Measurements from ENCODE around the gene CAPN3.

DNA sequence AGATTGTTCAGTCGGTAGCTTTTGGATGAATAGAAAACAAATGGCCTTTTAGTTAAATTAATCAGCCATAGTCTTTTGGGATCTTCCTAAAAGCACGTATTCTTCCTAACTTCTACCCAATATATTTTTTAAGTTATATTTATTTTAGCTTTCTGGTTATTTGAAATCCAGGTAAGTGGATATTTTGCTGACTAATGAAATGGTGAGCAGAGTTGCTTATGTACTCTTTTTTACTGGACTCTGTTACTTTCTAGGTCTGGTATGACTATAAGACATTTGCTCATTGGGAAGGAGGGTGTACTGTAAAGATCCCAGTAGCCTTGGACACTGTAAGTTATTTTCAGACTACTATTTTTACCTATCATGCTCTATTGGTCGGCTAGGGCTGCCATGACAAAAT, 13.8 kb upstream of the CAPN3 start:
- TF ChIP-seq, protein P1, sequence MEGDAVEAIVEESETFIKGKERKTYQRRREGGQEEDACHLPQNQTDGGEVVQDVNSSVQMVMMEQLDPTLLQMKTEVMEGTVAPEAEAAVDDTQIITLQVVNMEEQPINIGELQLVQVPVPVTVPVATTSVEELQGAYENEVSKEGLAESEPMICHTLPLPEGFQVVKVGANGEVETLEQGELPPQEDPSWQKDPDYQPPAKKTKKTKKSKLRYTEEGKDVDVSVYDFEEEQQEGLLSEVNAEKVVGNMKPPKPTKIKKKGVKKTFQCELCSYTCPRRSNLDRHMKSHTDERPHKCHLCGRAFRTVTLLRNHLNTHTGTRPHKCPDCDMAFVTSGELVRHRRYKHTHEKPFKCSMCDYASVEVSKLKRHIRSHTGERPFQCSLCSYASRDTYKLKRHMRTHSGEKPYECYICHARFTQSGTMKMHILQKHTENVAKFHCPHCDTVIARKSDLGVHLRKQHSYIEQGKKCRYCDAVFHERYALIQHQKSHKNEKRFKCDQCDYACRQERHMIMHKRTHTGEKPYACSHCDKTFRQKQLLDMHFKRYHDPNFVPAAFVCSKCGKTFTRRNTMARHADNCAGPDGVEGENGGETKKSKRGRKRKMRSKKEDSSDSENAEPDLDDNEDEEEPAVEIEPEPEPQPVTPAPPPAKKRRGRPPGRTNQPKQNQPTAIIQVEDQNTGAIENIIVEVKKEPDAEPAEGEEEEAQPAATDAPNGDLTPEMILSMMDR (IDR thresholded peaks at IDR 0.05) = no peak
- no peak for TF ChIP-seq POLR2A (IDR thresholded peaks at IDR 0.05; ENCODE audit: low read length)
- no peak for TF ChIP-seq HEYL (CRISPR knock-in tag; IDR thresholded peaks at IDR 0.05)
- TF ChIP-seq, protein P2, sequence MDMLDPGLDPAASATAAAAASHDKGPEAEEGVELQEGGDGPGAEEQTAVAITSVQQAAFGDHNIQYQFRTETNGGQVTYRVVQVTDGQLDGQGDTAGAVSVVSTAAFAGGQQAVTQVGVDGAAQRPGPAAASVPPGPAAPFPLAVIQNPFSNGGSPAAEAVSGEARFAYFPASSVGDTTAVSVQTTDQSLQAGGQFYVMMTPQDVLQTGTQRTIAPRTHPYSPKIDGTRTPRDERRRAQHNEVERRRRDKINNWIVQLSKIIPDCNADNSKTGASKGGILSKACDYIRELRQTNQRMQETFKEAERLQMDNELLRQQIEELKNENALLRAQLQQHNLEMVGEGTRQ (IDR thresholded peaks at IDR 0.05) = no peak
- no peak for TF ChIP-seq JUNB (IDR thresholded peaks at IDR 0.05)
- TF ChIP-seq SMC3 (IDR thresholded peaks at IDR 0.05) = no peak
